HL-60 (cell line): ENCODE results near the gene GNG8.

ENCODE experiments used
- POLR2AphosphoS5 ChIP-seq: IDR thresholded peaks from 2 replicates; pipeline ENCODE4 v1.6.1; 2012; ENCODE audit warnings: low read depth
- SPI1 ChIP-seq: IDR thresholded peaks from 2 replicates; pipeline ENCODE4 v1.6.1; 2012; ENCODE audit warnings: low read depth, mild to moderate bottlenecking, borderline replicate concordance
- TF ChIP-seq, protein P1 (sequence below): IDR thresholded peaks from one replicate; pipeline ENCODE4 v1.5.1; 2011; ENCODE audit warnings: low read length, control low read depth, inconsistent platforms; ENCODE audit not compliant: insufficient read depth

GRCh38 chr19:46600384-46601317, 35.4 kb downstream of the GNG8 start:
- TF ChIP-seq SPI1 = peak; percentile 40; the same call in 1 of the 2 replicates
- TF ChIP-seq, protein P1, sequence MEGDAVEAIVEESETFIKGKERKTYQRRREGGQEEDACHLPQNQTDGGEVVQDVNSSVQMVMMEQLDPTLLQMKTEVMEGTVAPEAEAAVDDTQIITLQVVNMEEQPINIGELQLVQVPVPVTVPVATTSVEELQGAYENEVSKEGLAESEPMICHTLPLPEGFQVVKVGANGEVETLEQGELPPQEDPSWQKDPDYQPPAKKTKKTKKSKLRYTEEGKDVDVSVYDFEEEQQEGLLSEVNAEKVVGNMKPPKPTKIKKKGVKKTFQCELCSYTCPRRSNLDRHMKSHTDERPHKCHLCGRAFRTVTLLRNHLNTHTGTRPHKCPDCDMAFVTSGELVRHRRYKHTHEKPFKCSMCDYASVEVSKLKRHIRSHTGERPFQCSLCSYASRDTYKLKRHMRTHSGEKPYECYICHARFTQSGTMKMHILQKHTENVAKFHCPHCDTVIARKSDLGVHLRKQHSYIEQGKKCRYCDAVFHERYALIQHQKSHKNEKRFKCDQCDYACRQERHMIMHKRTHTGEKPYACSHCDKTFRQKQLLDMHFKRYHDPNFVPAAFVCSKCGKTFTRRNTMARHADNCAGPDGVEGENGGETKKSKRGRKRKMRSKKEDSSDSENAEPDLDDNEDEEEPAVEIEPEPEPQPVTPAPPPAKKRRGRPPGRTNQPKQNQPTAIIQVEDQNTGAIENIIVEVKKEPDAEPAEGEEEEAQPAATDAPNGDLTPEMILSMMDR = no peak
- TF ChIP-seq POLR2AphosphoS5 = peak; percentile 66
